Ishikawa (cell line): ENCODE data around the gene COL6A6.

Experiments used
- CEBPB ChIP-seq: IDR thresholded peaks from 2 replicates; pipeline ENCODE4 v1.6.1; 2012
- EGR1 ChIP-seq: IDR thresholded peaks from 2 replicates; pipeline ENCODE4 v1.6.1; 2012
- FOXM1 ChIP-seq: IDR thresholded peaks from 2 replicates; pipeline ENCODE4 v1.6.1; 2012; ENCODE audit warnings: low read depth, borderline replicate concordance
- RAD21 ChIP-seq: IDR thresholded peaks from 2 replicates; pipeline ENCODE4 v1.6.1; 2012; ENCODE audit warnings: low read depth
- TCF12 ChIP-seq: IDR thresholded peaks from 2 replicates; pipeline ENCODE4 v1.6.1; 2012; ENCODE audit warnings: low read depth
- TEAD4 ChIP-seq: IDR thresholded peaks from 2 replicates; pipeline ENCODE4 v1.6.1; 2012
- YY1 ChIP-seq: IDR thresholded peaks from 2 replicates; pipeline ENCODE4 v1.6.1; 2012; ENCODE audit warnings: low read depth
- ZBTB7A ChIP-seq: IDR thresholded peaks from 2 replicates; pipeline ENCODE4 v1.6.1; 2012; ENCODE audit warnings: low read depth
- TF ChIP-seq, protein P1 (sequence below): IDR thresholded peaks from 2 replicates; pipeline ENCODE4 v1.6.1; 2012; ENCODE audit warnings: low read depth, mild to moderate bottlenecking
- TF ChIP-seq, protein P2 (sequence below): IDR thresholded peaks from 2 replicates; pipeline ENCODE4 v1.6.1; 2012

DNA sequence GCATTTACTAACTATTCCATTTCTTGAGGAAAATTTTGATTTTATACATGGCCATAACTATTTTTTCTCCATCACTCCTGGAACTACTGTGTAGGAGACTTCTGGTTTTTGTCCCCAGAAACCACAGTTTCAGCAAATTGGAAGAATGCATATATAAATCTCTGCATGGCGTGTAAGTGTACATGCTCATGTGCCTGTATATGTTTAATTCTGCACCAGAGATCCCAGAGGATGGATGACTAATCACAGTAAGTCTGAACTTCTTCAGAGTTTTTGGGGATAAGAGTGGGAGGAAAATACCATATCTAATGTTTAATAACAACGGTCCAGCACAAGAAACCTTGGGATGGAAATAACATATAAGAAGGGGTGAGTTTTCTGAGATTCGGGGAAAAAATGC is 10.9 kb upstream of the COL6A6 start:
- TF ChIP-seq, protein P1, sequence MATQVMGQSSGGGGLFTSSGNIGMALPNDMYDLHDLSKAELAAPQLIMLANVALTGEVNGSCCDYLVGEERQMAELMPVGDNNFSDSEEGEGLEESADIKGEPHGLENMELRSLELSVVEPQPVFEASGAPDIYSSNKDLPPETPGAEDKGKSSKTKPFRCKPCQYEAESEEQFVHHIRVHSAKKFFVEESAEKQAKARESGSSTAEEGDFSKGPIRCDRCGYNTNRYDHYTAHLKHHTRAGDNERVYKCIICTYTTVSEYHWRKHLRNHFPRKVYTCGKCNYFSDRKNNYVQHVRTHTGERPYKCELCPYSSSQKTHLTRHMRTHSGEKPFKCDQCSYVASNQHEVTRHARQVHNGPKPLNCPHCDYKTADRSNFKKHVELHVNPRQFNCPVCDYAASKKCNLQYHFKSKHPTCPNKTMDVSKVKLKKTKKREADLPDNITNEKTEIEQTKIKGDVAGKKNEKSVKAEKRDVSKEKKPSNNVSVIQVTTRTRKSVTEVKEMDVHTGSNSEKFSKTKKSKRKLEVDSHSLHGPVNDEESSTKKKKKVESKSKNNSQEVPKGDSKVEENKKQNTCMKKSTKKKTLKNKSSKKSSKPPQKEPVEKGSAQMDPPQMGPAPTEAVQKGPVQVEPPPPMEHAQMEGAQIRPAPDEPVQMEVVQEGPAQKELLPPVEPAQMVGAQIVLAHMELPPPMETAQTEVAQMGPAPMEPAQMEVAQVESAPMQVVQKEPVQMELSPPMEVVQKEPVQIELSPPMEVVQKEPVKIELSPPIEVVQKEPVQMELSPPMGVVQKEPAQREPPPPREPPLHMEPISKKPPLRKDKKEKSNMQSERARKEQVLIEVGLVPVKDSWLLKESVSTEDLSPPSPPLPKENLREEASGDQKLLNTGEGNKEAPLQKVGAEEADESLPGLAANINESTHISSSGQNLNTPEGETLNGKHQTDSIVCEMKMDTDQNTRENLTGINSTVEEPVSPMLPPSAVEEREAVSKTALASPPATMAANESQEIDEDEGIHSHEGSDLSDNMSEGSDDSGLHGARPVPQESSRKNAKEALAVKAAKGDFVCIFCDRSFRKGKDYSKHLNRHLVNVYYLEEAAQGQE, result no peak
- TF ChIP-seq, protein P2, sequence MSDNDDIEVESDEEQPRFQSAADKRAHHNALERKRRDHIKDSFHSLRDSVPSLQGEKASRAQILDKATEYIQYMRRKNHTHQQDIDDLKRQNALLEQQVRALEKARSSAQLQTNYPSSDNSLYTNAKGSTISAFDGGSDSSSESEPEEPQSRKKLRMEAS, result no peak
- TF ChIP-seq TCF12 (no peak), CEBPB (no peak), EGR1 (no peak), YY1 (no peak), RAD21 (no peak), TEAD4 (no peak), FOXM1 (no peak), ZBTB7A (no peak)
